Measurements from ENCODE around the gene CYP4V2.

- TF ChIP-seq, protein P1, sequence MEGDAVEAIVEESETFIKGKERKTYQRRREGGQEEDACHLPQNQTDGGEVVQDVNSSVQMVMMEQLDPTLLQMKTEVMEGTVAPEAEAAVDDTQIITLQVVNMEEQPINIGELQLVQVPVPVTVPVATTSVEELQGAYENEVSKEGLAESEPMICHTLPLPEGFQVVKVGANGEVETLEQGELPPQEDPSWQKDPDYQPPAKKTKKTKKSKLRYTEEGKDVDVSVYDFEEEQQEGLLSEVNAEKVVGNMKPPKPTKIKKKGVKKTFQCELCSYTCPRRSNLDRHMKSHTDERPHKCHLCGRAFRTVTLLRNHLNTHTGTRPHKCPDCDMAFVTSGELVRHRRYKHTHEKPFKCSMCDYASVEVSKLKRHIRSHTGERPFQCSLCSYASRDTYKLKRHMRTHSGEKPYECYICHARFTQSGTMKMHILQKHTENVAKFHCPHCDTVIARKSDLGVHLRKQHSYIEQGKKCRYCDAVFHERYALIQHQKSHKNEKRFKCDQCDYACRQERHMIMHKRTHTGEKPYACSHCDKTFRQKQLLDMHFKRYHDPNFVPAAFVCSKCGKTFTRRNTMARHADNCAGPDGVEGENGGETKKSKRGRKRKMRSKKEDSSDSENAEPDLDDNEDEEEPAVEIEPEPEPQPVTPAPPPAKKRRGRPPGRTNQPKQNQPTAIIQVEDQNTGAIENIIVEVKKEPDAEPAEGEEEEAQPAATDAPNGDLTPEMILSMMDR (conservative IDR thresholded peaks at IDR 0.05; ENCODE audit: low read depth in 2 of 2), result no peak
- no peak for TF ChIP-seq ETS1 (IDR thresholded peaks at IDR 0.05)
- TF ChIP-seq EZH2 (IDR thresholded peaks at IDR 0.05; ENCODE audit: low read depth, unreplicated experiment), result no peak
- no peak for TF ChIP-seq EZH2phosphoT487 (IDR thresholded peaks at IDR 0.05; ENCODE audit: unreplicated experiment)
- no peak for TF ChIP-seq ZNF114 (CRISPR knock-in tag; IDR thresholded peaks at IDR 0.05)
- TF ChIP-seq, protein P2, sequence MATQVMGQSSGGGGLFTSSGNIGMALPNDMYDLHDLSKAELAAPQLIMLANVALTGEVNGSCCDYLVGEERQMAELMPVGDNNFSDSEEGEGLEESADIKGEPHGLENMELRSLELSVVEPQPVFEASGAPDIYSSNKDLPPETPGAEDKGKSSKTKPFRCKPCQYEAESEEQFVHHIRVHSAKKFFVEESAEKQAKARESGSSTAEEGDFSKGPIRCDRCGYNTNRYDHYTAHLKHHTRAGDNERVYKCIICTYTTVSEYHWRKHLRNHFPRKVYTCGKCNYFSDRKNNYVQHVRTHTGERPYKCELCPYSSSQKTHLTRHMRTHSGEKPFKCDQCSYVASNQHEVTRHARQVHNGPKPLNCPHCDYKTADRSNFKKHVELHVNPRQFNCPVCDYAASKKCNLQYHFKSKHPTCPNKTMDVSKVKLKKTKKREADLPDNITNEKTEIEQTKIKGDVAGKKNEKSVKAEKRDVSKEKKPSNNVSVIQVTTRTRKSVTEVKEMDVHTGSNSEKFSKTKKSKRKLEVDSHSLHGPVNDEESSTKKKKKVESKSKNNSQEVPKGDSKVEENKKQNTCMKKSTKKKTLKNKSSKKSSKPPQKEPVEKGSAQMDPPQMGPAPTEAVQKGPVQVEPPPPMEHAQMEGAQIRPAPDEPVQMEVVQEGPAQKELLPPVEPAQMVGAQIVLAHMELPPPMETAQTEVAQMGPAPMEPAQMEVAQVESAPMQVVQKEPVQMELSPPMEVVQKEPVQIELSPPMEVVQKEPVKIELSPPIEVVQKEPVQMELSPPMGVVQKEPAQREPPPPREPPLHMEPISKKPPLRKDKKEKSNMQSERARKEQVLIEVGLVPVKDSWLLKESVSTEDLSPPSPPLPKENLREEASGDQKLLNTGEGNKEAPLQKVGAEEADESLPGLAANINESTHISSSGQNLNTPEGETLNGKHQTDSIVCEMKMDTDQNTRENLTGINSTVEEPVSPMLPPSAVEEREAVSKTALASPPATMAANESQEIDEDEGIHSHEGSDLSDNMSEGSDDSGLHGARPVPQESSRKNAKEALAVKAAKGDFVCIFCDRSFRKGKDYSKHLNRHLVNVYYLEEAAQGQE (IDR thresholded peaks at IDR 0.05; ENCODE audit: unreplicated experiment), result no peak
- TF ChIP-seq STAT1 (IDR thresholded peaks at IDR 0.05; ENCODE audit: unreplicated experiment), result no peak
- no peak for TF ChIP-seq CREB1 (CRISPR knock-in tag; IDR thresholded peaks at IDR 0.05; ENCODE audit: low read depth)
- no peak for TF ChIP-seq POLR2AphosphoS5 (IDR thresholded peaks at IDR 0.05; ENCODE audit: low read depth)
- no peak for TF ChIP-seq JUNB (IDR thresholded peaks at IDR 0.05; ENCODE audit: unreplicated experiment)
- no peak for TF ChIP-seq ZNF331 (CRISPR knock-in tag; IDR thresholded peaks at IDR 0.05; ENCODE audit: low read depth)
- TF ChIP-seq ZNF462 (CRISPR knock-in tag; IDR thresholded peaks at IDR 0.05), result no peak
Observed at GRCh38 chr4:186226521-186227189, 35.3 kb downstream of the CYP4V2 start.
